GM23248 (cell line): ENCODE measurements around the gene IGIP. TPM values are rescaled to one million over a fixed set of nuclear protein-coding genes. Genes with fewer than 3 reads are reported as not detected.

Source experiments
- DNase-seq: peaks from one replicate; pipeline ENCODE4 v3.0.0-alpha.2; 2015
- H2AFZ ChIP-seq: fragments of 200-600 bp; sonication (generic); 2 replicates; pipeline ENCODE4 v1.6.1; 2016; ENCODE audit warnings: antibody characterized with exemption
- H3F3A ChIP-seq: fragments of 200-600 bp; sonication (generic); 2 replicates; pipeline ENCODE4 v1.6.1; 2016; ENCODE audit warnings: mild to moderate bottlenecking, antibody characterized with exemption, mixed run types; ENCODE audit not compliant: insufficient read depth
- H3K27ac ChIP-seq: fragments of 200-600 bp; sonication (generic); 2 replicates; pipeline ENCODE4 v1.5.1; 2016; ENCODE audit warnings: mild to moderate bottlenecking
- H3K27me3 ChIP-seq: fragments of 200-600 bp; sonication (generic); replicated peaks from 2 replicates; pipeline ENCODE4 v1.6.1; 2016; ENCODE audit warnings: mild to moderate bottlenecking; ENCODE audit not compliant: insufficient read depth
- H3K36me3 ChIP-seq: fragments of 200-600 bp; sonication (generic); 2 replicates; pipeline ENCODE4 v1.6.1; 2016; ENCODE audit warnings: low read depth, mild to moderate bottlenecking
- H3K4me1 ChIP-seq: fragments of 200-600 bp; sonication (generic); 2 replicates; pipeline ENCODE4 v1.6.1; 2016; ENCODE audit warnings: mild to moderate bottlenecking; ENCODE audit not compliant: insufficient read depth
- H3K4me2 ChIP-seq: fragments of 200-600 bp; sonication (generic); one replicate; pipeline ENCODE4 v1.6.1; 2016; ENCODE audit warnings: mild to moderate bottlenecking; ENCODE audit not compliant: unreplicated experiment
- H3K4me3 ChIP-seq: fragments of 200-600 bp; sonication (generic); 2 replicates; pipeline ENCODE4 v1.5.1; 2016; ENCODE audit warnings: mild to moderate bottlenecking
- H3K79me2 ChIP-seq: fragments of 200-600 bp; sonication (generic); 2 replicates; pipeline ENCODE4 v1.6.1; 2016; ENCODE audit warnings: mild to moderate bottlenecking; ENCODE audit not compliant: insufficient read depth
- H3K9ac ChIP-seq: fragments of 200-600 bp; sonication (generic); 2 replicates; pipeline ENCODE4 v1.6.1; 2016; ENCODE audit warnings: mild to moderate bottlenecking
- H3K9me2 ChIP-seq: fragments of 200-600 bp; sonication (generic); 2 replicates; pipeline ENCODE4 v1.6.1; 2016; ENCODE audit warnings: mixed run types, mild to moderate bottlenecking, moderate library complexity; ENCODE audit not compliant: insufficient read depth
- H3K9me3 ChIP-seq: fragments of 200-600 bp; sonication (generic); one replicate; pipeline ENCODE4 v1.6.1; 2017; ENCODE audit warnings: low read depth
- H4K20me1 ChIP-seq: fragments of 200-600 bp; sonication (generic); 2 replicates; pipeline ENCODE4 v1.6.0; 2016; ENCODE audit not compliant: insufficient read depth
- EZH2 ChIP-seq: fragments of 200-600 bp; sonication (generic); IDR thresholded peaks from 2 replicates; pipeline ENCODE4 v1.6.1; 2018; ENCODE audit warnings: antibody characterized with exemption, mild to moderate bottlenecking; ENCODE audit not compliant: insufficient read depth, poor library complexity, severe bottlenecking
- EZH2phosphoT487 ChIP-seq: fragments of 200-600 bp; sonication (generic); IDR thresholded peaks from 2 replicates; pipeline ENCODE4 v1.6.1; 2018; ENCODE audit warnings: antibody characterized with exemption, moderate library complexity, mild to moderate bottlenecking, low read depth; ENCODE audit not compliant: insufficient read depth
- whole genome bisulfite sequencing, 2 experiments: methylation state at CpG; one replicate each; pipeline ENCODE4 v1.1.6; 2015 to 2017; ENCODE audit warnings: low lambda C conversion rate in 2 of 2, low coverage in 1 of 2; ENCODE audit errors: missing lambda C conversion rate in 2 of 2; 5-methylcytosine and 5-hydroxymethylcytosine counted together
- in situ Hi-C: fragments of 300-500 bp; cut with MboI; formaldehyde crosslinking; loops from 2 replicates; pipeline ENCODE4 v1.15.0; 2020
- polyA plus RNA-seq: library from polyadenylated mRNA; unstranded; fragments of >200 nt; fragmentation: Nextera tagmentation; extraction: Ambion mirVana; gene quantifications from 2 replicates; pipeline ENCODE4 v1.2.1, GENCODE V29; 2016
- total RNA-seq: library from RNA; depleted of rRNA; stranded (reverse); fragments of >200 nt; shearing (Covaris generic); gene quantifications from 2 replicates; pipeline ENCODE4 v1.2.3, GENCODE V29; 2014

Gene IGIP
- total and polyA plus RNA-seq, 2 experiments from 2014 or later = 3.5 to 13.0 TPM

- in situ Hi-C loops = no loop called here
- Histone ChIP-seq H3K4me1 (peaks cover 3% of the 10 kb centered on the region; the same call in 1 of the 2 replicates), H3F3A (peaks cover 5% of the 10 kb centered on the region; the same call in 1 of the 2 replicates), H3K36me3 (no peaks in the 10 kb centered on the region), H3K9me3 (no peaks in the 10 kb centered on the region), H3K79me2 (peaks cover 36% of the 10 kb centered on the region), H3K4me3 (no peak overlapping the region), H3K9me2 (no peaks in the 10 kb centered on the region), H2AFZ (no peak overlapping the region), H3K27me3 (no peaks in the 10 kb centered on the region), H4K20me1 (peaks cover 11% of the 10 kb centered on the region; the same call in 1 of the 2 replicates), H3K27ac (no peak overlapping the region), H3K9ac (no peak overlapping the region), H3K4me2 (no peak overlapping the region)
- 100% methylated on average over 1 of the region's 1 CpG for WGBS, 2 experiments
- TF ChIP-seq EZH2phosphoT487 = no peak
- no peak for TF ChIP-seq EZH2
- no peak for DNase-seq
Measured at GRCh38 chr5:140147460-140147859, 21.7 kb downstream of the IGIP start.

- peaks cover 5% of the 10 kb centered on the region; the same call in 1 of the 2 replicates for H3F3A ChIP-seq
- peaks cover 11% of the 10 kb centered on the region; the same call in 1 of the 2 replicates for H4K20me1 ChIP-seq
- WGBS, 2 experiments = 24 to 36% methylated on average over 6 of the region's 6 CpGs
- H3K4me2 ChIP-seq = no peak overlapping the region
- no peak overlapping the region for H3K27ac ChIP-seq
- no peaks in the 10 kb centered on the region for H3K9me2 ChIP-seq
- no peak overlapping the region for H3K4me3 ChIP-seq
- H3K79me2 ChIP-seq = peaks cover 25% of the 10 kb centered on the region
- no peaks in the 10 kb centered on the region for H3K9me3 ChIP-seq
- in situ Hi-C loops = no loop called here
- H3K36me3 ChIP-seq = no peaks in the 10 kb centered on the region
- no peak overlapping the region for H2AFZ ChIP-seq
- no peak overlapping the region for H3K9ac ChIP-seq
- H3K27me3 ChIP-seq = no peaks in the 10 kb centered on the region
- H3K4me1 ChIP-seq = peaks cover 3% of the 10 kb centered on the region; the same call in 1 of the 2 replicates
- peak; percentile 56 for DNase-seq
- no peak for TF ChIP-seq EZH2phosphoT487
- TF ChIP-seq EZH2 = no peak
Measured at GRCh38 chr5:140148508-140148907, 22.8 kb downstream of the IGIP start.

GRCh38 chr5:140150201-140150600 lies 24.5 kb downstream of the IGIP start:
- no peak for DNase-seq
- Histone ChIP-seq H3K79me2 (peaks cover 19% of the 10 kb centered on the region; the same call in 1 of the 2 replicates), H3K27me3 (no peaks in the 10 kb centered on the region), H3K4me2 (no peak overlapping the region), H3K9ac (no peak overlapping the region), H2AFZ (no peak overlapping the region), H3F3A (peaks cover 5% of the 10 kb centered on the region; the same call in 1 of the 2 replicates), H3K4me3 (no peak overlapping the region), H3K9me2 (no peaks in the 10 kb centered on the region), H3K9me3 (no peaks in the 10 kb centered on the region), H3K4me1 (peaks cover 3% of the 10 kb centered on the region; the same call in 1 of the 2 replicates), H4K20me1 (peaks cover 2% of the 10 kb centered on the region; the same call in 1 of the 2 replicates), H3K27ac (no peak overlapping the region), H3K36me3 (no peaks in the 10 kb centered on the region)
- TF ChIP-seq EZH2 (no peak), EZH2phosphoT487 (no peak)
- in situ Hi-C loops = loop anchor here (25.0 kb wide), 1 partner anchor 363 kb away; the partner anchor contains the start of gene PSD2
- 68 to 82% methylated on average over 2 of the region's 2 CpGs for WGBS, 2 experiments

GRCh38 chr5:140151144-140152021 lies 25.6 kb downstream of the IGIP start:
- H3K27me3 ChIP-seq = no peaks in the 10 kb centered on the region
- H3K27ac ChIP-seq = no peak overlapping the region
- peaks cover 15% of the 10 kb centered on the region; the same call in 1 of the 2 replicates for H3K79me2 ChIP-seq
- H3K4me1 ChIP-seq = no peaks in the 10 kb centered on the region
- H3K9ac ChIP-seq = no peak overlapping the region
- H3K4me2 ChIP-seq = no peak overlapping the region
- in situ Hi-C loops = loop anchor here (25.0 kb wide), 1 partner anchor 364 kb away; the partner anchor contains the start of gene PSD2
- no peaks in the 10 kb centered on the region; the same call in 1 of the 2 replicates for H4K20me1 ChIP-seq
- no peak overlapping the region for H3K4me3 ChIP-seq
- H3K36me3 ChIP-seq = no peaks in the 10 kb centered on the region
- H3K9me2 ChIP-seq = no peaks in the 10 kb centered on the region
- no peak overlapping the region for H2AFZ ChIP-seq
- H3F3A ChIP-seq = peaks cover 5% of the 10 kb centered on the region; the same call in 1 of the 2 replicates
- no peaks in the 10 kb centered on the region for H3K9me3 ChIP-seq
- 83 to 85% methylated on average over 7 of the region's 7 CpGs for WGBS, 2 experiments
- no peak for TF ChIP-seq EZH2
- DNase-seq = no peak
